Colon (tissue), 2 donors: Measurements from ENCODE around the gene AP5Z1.
"Not testable (repeated sequence)": the region's sequence is repeated elsewhere in the genome, so short reads cannot be mapped to it uniquely, and the experiment has no call there.

Experiments used
- FAIRE-seq: peaks from 2 replicates; lab custom pipeline; 2012; peaks lifted over from hg19 to GRCh38; lab: Jason Lieb, UNC
- donor health status: control.
- donor health status: control.

AP5Z1 gene

GRCh38 chr7:4788627-4789189 lies 13.3 kb downstream of the AP5Z1 start:
- no peak for FAIRE-seq

DNA sequence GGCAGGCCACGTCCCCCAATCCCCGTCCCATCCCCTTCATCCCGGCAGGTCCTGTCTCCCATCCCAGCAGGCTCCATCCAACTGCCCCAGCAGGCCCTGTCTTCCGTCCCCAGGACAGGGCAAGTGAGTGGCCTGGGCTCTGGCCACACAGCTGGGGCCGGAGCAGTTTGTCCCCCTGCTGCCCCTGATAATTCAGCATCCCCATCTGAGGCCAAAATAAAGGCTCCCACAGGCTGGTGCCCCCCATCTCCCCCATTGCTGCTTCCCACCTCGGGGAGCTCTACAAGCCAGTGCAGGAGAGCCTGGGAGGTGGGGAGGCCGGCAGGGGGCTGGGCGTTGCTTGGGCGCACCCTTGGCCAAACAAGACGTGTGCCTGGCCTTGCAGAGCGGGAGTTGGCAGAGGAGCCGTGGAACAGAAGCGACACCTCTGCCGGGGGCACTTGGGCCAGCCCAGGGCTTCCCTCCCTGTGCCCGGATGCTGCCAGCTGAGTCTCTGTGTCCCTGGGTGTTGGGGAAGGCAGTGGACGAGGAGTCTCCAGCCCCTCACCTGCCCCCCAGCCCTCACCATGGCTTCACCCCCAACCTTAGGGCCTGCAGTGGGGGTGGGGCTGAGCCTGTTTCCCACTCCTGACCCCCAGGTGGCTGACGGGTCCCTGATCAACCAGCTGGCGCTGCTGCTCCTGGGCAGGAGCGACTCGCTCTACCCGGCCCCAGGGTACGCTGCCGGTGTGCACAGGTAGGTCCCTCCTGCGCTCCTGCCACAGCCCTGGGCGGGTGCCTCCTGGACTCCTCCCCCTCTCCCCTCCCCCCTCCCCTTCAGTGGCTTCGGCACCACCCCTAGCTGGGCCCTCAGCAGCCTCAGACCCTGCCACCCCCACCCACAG lies 14.0 kb downstream of the AP5Z1 start:
- FAIRE-seq: no peak

DNA sequence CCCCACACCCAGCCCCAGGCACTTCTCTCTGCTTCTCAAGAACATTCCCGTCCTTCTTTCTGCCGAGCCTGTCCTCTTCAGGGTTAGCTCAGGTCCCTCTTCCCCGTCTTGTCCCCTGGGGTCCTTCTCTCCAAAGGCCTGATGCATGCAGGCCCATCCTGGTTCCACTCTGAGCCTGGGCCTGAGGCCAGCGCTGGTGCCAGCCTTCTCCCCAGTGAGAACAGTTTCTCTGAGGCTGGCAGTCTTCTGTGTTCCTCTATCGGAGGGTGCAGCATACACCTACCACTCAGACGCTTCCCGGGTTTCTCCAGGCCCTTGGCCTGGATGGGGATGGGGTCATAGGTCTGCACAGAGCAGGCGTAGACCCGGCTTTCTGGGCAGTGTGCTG lies 14.6 kb downstream of the AP5Z1 start:
- no peak for FAIRE-seq

DNA sequence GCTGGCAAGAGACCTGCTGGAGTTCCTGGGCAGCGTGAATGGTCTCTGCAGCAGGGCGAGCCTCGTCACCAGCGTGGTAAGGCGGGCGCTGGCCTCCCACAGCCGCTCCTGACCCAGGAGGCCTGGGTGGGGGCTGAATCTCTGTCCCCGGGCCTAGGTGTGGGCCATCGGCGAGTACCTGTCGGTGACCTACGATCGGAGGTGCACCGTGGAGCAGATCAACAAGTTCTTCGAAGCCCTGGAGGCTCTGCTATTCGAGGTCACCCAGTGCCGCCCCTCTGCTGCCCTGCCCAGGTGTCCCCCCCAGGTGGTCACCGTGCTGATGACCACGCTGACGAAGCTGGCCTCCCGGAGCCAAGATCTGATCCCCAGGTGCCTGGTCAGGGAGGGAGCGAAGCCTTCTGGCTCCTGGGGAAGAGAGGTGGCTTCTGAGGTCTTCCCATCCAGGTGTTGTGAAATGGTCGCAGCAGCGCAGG lies 15.1 kb downstream of the AP5Z1 start:
- no peak for FAIRE-seq

GRCh38 chr7:4791101-4791737 lies 15.8 kb downstream of the AP5Z1 start:
- no peak for FAIRE-seq

DNA sequence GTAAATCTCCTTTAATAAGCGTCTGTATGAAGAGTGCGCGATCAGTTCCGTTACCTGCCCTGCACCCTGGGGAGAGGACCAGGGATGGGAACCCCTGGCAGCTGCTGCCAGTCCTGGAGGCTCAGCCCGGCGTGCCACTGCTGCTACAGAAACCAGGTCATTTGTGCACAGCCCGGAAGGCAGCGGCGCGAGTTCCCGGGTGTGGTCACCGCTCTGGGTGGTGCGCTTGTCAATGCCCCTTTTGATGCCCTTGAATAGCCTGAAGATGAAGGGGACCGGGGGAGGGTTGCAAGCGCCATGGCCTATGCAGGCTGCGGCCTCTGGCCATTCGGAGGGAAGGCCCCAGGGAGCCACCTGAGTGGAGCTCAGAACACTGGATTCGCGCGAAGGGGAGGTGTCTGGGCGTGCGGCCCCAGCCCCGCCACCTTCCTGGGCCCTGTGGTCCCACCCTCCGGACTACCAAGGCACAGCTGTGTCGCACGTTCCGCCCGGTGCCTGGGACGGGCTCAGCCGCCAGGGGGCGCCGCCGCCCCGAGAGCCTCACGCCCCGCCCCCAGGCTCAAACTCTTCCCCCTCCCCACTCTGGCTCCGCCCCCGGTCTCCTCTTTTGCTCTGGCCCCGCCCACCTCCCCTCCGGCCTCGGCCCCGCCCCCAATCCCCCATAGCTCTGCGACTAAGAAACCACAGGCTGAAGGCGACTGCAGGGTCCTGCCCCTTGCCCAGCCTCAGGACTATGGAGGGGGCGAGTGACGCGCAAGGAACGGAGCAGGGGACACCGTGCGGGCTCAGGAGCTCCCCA lies 16.5 kb downstream of the AP5Z1 start:
- no peak for FAIRE-seq

GRCh38 chr7:4792537-4793126 lies 17.2 kb downstream of the AP5Z1 start:
- no peak for FAIRE-seq

DNA sequence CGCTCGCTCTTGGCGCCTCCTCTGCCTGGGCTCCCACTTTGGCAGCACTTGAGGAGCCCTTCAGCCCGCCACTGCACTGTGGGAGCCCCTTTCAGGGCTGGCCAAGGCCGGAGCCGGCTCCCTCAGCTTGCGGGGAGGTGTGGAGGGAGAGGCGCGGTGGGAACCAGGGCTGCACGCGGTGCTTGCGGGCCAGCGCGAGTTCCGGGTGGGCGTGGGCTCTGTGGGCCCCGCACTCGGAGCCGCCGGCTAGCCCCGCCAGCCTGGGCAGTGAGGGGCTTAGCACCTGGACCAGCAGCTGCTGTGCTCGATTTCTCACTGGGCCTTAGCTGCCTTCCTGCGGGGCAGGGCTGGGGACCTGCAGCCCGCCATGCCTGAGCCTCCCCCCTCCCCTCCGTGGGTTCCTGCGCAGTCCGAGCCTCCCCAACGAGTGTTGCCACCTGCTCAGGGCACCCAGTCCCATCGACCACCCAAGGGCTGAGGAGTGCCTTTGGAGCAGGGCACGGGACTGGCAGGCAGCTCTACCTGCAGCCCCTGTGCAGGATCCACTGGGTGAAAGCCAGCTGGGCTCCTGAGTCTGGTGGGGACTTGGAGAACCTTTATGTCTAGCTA lies 18.1 kb downstream of the AP5Z1 start:
- not testable (repeated sequence) for FAIRE-seq

DNA sequence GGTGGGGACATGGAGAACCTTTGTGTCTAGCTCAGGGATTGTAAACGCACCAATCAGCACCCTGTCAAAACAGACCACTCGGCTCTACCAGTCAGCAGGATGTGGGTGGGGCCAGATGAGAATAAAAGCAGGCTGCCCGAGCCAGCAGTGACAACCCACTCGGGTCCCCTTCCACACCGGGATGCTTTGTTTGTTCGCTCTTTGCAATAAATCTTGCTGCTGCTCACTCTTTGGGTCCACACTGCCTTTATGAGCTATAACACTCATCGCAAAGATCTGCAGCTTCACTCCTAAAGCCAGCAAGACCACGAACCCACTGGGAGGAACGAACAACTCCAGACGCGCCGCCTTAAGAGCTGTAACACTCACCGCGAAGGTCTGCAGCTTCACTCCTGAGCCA lies 18.7 kb downstream of the AP5Z1 start:
- FAIRE-seq: not testable (repeated sequence)

DNA sequence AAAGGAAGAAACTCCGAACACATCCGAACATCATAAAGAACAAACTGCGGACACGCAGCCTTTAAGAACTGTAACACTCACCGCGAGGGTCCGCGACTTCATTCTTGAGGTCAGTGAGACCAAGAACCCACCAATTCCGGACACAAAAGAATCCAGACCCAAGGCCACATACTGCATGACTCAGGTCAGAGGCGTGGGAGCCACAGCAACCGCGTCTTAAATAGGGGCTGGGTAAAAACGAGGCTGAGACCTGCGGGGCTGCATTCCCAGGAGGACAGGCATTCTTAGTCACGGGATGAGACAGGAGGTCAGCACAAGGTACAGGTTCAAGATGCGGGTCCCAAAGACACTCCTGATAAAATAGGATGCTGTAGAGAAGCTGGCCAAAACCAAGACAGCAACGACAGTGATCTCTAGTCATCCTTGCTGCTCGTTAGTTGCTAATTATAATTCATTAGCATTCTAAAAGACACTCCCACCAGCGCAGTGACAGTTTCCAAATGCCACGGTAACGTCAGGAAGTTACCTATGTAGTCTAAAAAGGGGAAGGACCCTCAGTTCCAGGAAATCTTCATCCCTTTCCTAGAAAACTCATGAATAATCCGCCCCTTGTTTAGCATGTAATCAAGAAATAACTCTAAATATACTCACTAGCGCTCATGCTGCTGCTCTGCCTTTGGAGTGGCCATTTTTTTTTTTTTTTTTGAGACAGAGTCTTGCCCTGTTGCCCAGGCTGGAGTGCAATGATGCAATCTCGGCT lies 19.3 kb downstream of the AP5Z1 start:
- FAIRE-seq: no peak

DNA sequence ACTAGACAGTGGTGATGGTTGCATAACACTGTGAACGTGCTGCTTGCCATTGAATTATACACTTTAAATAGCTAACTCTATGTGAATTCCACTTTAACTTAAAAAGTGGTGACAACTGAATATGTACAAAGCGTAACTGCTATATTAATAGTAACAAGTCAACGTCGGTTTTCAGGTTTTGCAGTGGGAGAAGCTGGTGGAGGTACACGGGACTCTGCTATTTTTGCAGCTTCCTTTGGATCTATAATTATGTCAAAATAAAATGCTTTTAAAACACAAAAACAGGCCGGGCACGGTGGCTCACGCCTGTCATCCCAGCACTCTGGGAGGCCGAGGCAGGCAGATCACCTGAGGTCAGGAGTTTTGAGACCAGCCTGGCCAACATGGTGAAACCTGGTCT lies 21.0 kb downstream of the AP5Z1 start:
- no peak for FAIRE-seq

DNA sequence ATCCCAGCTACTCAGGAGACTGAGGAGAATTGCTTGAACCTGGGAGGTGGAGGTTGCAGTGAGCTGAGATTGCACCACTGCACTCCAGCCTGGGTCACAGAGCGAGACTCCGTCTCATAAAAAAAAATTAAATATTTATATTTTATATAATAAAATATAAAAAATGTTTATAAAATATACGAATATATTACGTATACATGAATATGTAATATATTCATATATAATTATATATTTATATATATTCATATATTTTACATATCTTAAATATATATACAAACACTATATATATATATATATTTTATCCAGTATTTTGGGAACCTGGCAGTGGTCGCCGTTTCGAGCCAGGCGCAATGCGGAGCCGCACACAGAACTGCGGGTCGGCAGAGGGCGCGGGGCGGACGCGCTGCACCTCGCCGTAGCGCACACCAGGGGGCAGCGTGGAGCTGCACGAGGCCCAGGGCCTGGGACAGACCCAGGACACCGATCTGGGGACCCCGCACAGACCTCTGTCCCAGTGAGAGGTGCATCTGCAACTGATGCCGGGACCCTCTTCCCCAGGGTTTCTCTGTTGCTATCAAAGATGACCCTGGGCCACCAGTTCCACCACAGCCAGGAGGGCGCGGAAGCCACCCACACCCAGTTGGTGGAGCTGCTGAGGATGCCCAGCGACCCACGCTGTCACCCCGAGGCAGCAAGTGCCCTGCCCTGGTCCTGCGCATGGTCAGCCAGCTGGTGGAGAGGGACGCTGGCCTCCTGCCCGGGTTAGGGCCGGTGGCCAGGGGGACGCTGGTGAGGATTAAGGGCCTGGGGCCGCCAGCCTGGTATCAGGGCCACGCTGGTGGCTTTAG lies 22.7 kb downstream of the AP5Z1 start:
- no peak for FAIRE-seq

DNA sequence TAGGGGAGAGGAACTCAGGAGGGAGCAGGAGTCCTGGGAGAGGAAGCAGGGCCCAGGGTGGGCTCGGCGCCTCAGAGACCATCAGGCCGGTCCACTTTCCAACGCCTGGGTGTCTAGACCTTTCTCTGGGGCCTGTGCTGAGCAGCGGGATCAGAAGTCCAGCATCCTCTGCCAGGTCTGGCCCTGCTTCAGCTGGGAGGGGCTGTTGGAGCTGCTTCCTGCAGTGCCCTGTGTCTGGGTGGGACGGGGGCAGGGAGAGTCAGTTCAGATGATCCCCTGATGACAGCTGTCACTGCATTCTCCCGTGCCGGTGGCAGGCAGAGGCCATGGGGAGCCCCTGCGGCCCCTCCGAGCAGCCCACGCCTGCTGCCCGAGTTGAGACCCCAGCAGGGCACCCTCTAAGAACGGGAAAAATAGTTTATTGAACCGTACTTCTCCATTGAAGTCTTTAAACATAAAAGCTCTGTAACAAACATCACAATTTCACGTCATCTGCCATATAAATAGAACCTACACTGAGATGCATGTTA lies 23.3 kb downstream of the AP5Z1 start:
- FAIRE-seq: no peak

- FAIRE-seq: no peak
Measured at GRCh38 chr7:4799508-4800268, 24.3 kb downstream of the AP5Z1 start.

- FAIRE-seq: no peak
Measured at GRCh38 chr7:4800487-4800886, 25.1 kb downstream of the AP5Z1 start.

- FAIRE-seq: no peak
Measured at GRCh38 chr7:4800926-4801838, 25.8 kb downstream of the AP5Z1 start.

- no peak for FAIRE-seq
Measured at GRCh38 chr7:4801839-4802231, 26.4 kb downstream of the AP5Z1 start.

DNA sequence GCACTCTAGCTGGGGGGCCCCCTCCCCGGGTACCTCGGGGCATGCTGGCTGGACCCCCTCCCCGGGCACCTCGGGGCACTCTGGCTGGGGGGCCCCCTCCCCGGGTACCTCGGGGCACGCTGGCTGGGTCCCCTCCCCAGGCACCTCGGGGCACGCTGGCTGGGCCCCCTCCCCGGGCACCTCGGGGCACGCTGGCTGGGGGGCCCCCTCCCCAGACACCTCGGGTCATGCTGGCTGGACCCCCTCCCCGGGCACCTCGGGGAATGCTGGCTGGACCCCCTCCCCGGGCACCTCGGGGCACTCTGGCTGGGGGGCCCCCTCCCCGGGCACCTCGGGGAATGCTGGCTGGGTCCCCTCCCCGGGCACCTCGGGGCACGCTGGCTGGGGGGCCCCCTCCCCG lies 27.2 kb downstream of the AP5Z1 start:
- FAIRE-seq: not testable (repeated sequence)
